Measurements from ENCODE around the gene FURIN. TPM values are rescaled to one million over a fixed set of nuclear protein-coding genes. Genes with fewer than 3 reads are reported as not detected.

The FURIN gene
- total and polyA plus RNA-seq, 9 of the 15 experiments (the other 6 are each of a cell fraction or from before 2014, with no cell fraction given), result 0.92 to 99.9 (median 34.8) TPM

DNA sequence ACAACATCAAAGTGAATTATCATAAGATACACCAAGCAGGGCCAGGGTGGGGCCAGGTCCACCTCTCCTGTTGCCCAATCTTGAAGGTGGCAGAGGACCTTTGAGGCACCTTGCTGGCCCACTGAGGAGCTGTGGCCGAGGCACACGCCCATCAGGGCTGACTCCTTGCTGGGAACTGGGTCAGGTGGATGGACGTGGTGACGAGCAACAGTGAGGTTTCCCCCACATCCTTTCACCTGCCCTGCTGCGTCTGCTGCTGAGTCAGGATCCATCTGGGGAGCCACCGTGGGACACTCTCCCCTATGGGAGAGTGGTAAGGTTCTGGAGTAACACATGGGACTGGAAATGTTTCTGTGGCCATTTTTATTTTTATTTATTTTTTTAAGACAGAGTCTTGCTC, 17.3 kb upstream of the FURIN start:
- Histone ChIP-seq H2AFZ (ENCODE audit: low read depth, low read length) (0 out of 2 replicates have a peak overlapping the region, but pooled peaks have one; percentile 41), H3K4me2 (ENCODE audit: insufficient read depth, low read length) (no peak overlapping the region), H3K36me3 (ENCODE audit: control insufficient read depth, insufficient read depth, low read length) (no peaks in the 10 kb centered on the region), H3K9me1 (ENCODE audit: control insufficient read depth, insufficient read depth, low read length) (no peaks in the 10 kb centered on the region), H3K27me3 (ENCODE audit: control insufficient read depth in 2 of 2, insufficient read depth in 2 of 2, low read length in 2 of 2) (no peaks in the 10 kb centered on the region), H3K4me1 (replicated peaks in 1 of 2; ENCODE audit: control insufficient read depth in 2 of 2, insufficient read depth in 2 of 2, low read length in 2 of 2) (peaks cover 10 to 28% of the 10 kb centered on the region in 2 experiments; a peak in 4 of 5 replicates), H3K4me3 (no peak overlapping the region), H3K9ac (ENCODE audit: insufficient read depth in 1 of 2, low read depth in 2 of 2, low read length in 2 of 2) (0 out of 4 replicates have a peak overlapping the region, but pooled peaks of 1 of the 2 experiments have one; percentile 74), H4K20me1 (replicated peaks; ENCODE audit: control insufficient read depth, insufficient read depth, low read length) (no peaks in the 10 kb centered on the region), H3K9me3 (replicated peaks; ENCODE audit: control insufficient read depth, insufficient read depth, low read depth, low read length) (no peaks in the 10 kb centered on the region), H3K79me2 (ENCODE audit: control insufficient read depth, insufficient read depth, low read length) (no peaks in the 10 kb centered on the region), H3K27ac (ENCODE audit: extremely low read depth, low read depth, low read length) (no peak overlapping the region)
- DNase-seq (ENCODE audit: extremely low read depth in 1 of 4, low spot score in 3 of 4) (no peak), FAIRE-seq (no peak), ATAC-seq (no peak; the same call in 2 of the 3 replicates)
- POLR2A ChIA-PET, result interaction anchor here (1.1 to 1.9 kb wide), 2 partner anchors 10 to 18 kb away, joined by 3 to 10 read pairs; partner anchors contain the start of gene FURIN
- intact Hi-C loops (cut with micrococcal nuclease), result no loop called here
- CTCF ChIA-PET (ENCODE audit: low intra/inter-chr PET ratio), result no interaction called here
- no TSS peak for BruUV-seq (replicated peaks)
- in situ Hi-C loops (cut with MboI), result no loop called here
- 56% methylated on average over 6 of the region's 6 CpGs for WGBS (ENCODE audit: insufficient coverage, low coverage, missing lambda C conversion rate)
- TF ChIP-seq RBM25 (IDR thresholded peaks at IDR 0.05; ENCODE audit: low read depth, low read length, severe bottlenecking), result no peak
- no peak for TF ChIP-seq ZNF197 (CRISPR knock-in tag; IDR thresholded peaks at IDR 0.05; ENCODE audit: low read depth)
- TF ChIP-seq POLR2B (IDR thresholded peaks at IDR 0.05; ENCODE audit: low read depth, partially characterized antibody), result no peak
- no peak for TF ChIP-seq ZNF77 (CRISPR knock-in tag; IDR thresholded peaks at IDR 0.05)
- TF ChIP-seq BACH1 (tag; IDR thresholded peaks at IDR 0.05), result no peak
- no peak for TF ChIP-seq GTF2A2 (tag; IDR thresholded peaks at IDR 0.05)
- no peak for TF ChIP-seq TRIM28 (IDR thresholded peaks at IDR 0.05)
- TF ChIP-seq CREM (IDR thresholded peaks at IDR 0.05; ENCODE audit: low read depth), result no peak
- no peak for TF ChIP-seq POLR2A (conservative IDR thresholded peaks at IDR 0.05)
- TF ChIP-seq RUNX1 (IDR thresholded peaks at IDR 0.05; ENCODE audit: low read depth), result no peak
- no peak for TF ChIP-seq THRAP3 (IDR thresholded peaks at IDR 0.05; ENCODE audit: borderline replicate concordance)
- TF ChIP-seq, protein P1, sequence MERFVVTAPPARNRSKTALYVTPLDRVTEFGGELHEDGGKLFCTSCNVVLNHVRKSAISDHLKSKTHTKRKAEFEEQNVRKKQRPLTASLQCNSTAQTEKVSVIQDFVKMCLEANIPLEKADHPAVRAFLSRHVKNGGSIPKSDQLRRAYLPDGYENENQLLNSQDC (CRISPR knock-in tag; IDR thresholded peaks at IDR 0.05), result no peak
- TF ChIP-seq CSDE1 (IDR thresholded peaks at IDR 0.05), result no peak
- no peak for TF ChIP-seq ATF7 (IDR thresholded peaks at IDR 0.05)
- TF ChIP-seq, protein P2, sequence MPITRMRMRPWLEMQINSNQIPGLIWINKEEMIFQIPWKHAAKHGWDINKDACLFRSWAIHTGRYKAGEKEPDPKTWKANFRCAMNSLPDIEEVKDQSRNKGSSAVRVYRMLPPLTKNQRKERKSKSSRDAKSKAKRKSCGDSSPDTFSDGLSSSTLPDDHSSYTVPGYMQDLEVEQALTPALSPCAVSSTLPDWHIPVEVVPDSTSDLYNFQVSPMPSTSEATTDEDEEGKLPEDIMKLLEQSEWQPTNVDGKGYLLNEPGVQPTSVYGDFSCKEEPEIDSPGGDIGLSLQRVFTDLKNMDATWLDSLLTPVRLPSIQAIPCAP (CRISPR knock-in tag; IDR thresholded peaks at IDR 0.05; ENCODE audit: borderline replicate concordance), result no peak

Data from K562 (cell line).